H9 (cell line): ENCODE measurements around the gene LGALS14. TPM values are rescaled to one million over a fixed set of nuclear protein-coding genes. Genes with fewer than 3 reads are reported as not detected.

Experiments used
- DNase-seq: peaks from one replicate; pipeline ENCODE4 v3.0.0-alpha.2; 2017
- H2AFZ ChIP-seq: one replicate; pipeline ENCODE4 v1.6.1; 2013; ENCODE audit warnings: mild to moderate bottlenecking, low read length, control low read depth, moderate library complexity
- H2AK5ac ChIP-seq: 2 replicates; pipeline ENCODE4 v1.6.1; 2013; ENCODE audit warnings: low read length, control low read depth, mixed read lengths; ENCODE audit not compliant: insufficient read length
- H2BK120ac ChIP-seq: one replicate; pipeline ENCODE4 v1.6.1; 2013; ENCODE audit warnings: low read depth, mild to moderate bottlenecking, low read length, control low read depth, inconsistent platforms; ENCODE audit not compliant: poor library complexity, severe bottlenecking
- H2BK12ac ChIP-seq: 2 replicates; pipeline ENCODE4 v1.6.1; 2013; ENCODE audit warnings: low read length, control low read depth, mixed read lengths, low read depth; ENCODE audit not compliant: insufficient read length
- H2BK15ac ChIP-seq: 2 replicates; pipeline ENCODE4 v1.6.1; 2013; ENCODE audit warnings: low read depth, low read length, control low read depth
- H2BK20ac ChIP-seq: one replicate; pipeline ENCODE4 v1.6.1; 2013; ENCODE audit warnings: low read depth, mild to moderate bottlenecking, low read length, control low read depth, inconsistent platforms; ENCODE audit not compliant: poor library complexity, severe bottlenecking
- H2BK5ac ChIP-seq: 2 replicates; pipeline ENCODE4 v1.6.1; 2013; ENCODE audit warnings: low read length, control low read depth, mixed read lengths; ENCODE audit not compliant: insufficient read length
- H3K14ac ChIP-seq: 2 replicates; pipeline ENCODE4 v1.6.1; 2013; ENCODE audit warnings: low read length, control low read depth; ENCODE audit not compliant: insufficient read depth
- H3K18ac ChIP-seq: 2 replicates; pipeline ENCODE4 v1.6.1; 2013; ENCODE audit warnings: low read depth, mild to moderate bottlenecking, mixed read lengths, low read length, control low read depth; ENCODE audit not compliant: insufficient read length
- H3K23ac ChIP-seq: 2 replicates; pipeline ENCODE4 v1.6.1; 2013; ENCODE audit warnings: low read length, control low read depth, mixed read lengths, low read depth; ENCODE audit not compliant: insufficient read length
- H3K23me2 ChIP-seq: 2 replicates; pipeline ENCODE4 v1.6.1; 2013; ENCODE audit warnings: low read depth, mild to moderate bottlenecking, mixed read lengths, low read length, control low read depth; ENCODE audit not compliant: insufficient read length, poor library complexity, severe bottlenecking
- H3K27ac ChIP-seq: 2 replicates; pipeline ENCODE4 v1.5.1; 2013; ENCODE audit warnings: low read length, control low read depth, mixed read lengths, low read depth; ENCODE audit not compliant: insufficient read length
- H3K27me3 ChIP-seq: 2 replicates; pipeline ENCODE4 v1.6.1; 2013; ENCODE audit warnings: low read length, control low read depth, inconsistent platforms; ENCODE audit not compliant: insufficient read depth
- H3K4ac ChIP-seq: 2 replicates; pipeline ENCODE4 v1.6.1; 2013; ENCODE audit warnings: low read depth, mild to moderate bottlenecking, control low read depth, inconsistent platforms, low read length, moderate library complexity
- H3K4me1 ChIP-seq: 2 replicates; pipeline ENCODE4 v1.6.1; 2013; ENCODE audit warnings: low read length, control low read depth, inconsistent platforms; ENCODE audit not compliant: insufficient read depth
- H3K4me2 ChIP-seq: 2 replicates; pipeline ENCODE4 v1.6.1; 2013; ENCODE audit warnings: low read length, control low read depth, mixed read lengths; ENCODE audit not compliant: insufficient read length, insufficient read depth
- H3K56ac ChIP-seq: 2 replicates; pipeline ENCODE4 v1.6.1; 2013; ENCODE audit warnings: low read depth, mild to moderate bottlenecking, mixed read lengths, low read length, control low read depth; ENCODE audit not compliant: insufficient read length
- H3K79me1 ChIP-seq: 2 replicates; pipeline ENCODE4 v1.6.1; 2013; ENCODE audit warnings: low read depth, mild to moderate bottlenecking, moderate library complexity, low read length, control low read depth, inconsistent platforms; ENCODE audit not compliant: insufficient read depth, poor library complexity, severe bottlenecking
- H3K79me2 ChIP-seq: 2 replicates; pipeline ENCODE4 v1.6.1; 2013; ENCODE audit warnings: low read length, control low read depth, inconsistent platforms; ENCODE audit not compliant: insufficient read depth
- H3K9ac ChIP-seq: 2 replicates; pipeline ENCODE4 v1.6.1; 2013; ENCODE audit warnings: low read length, control low read depth, mixed read lengths; ENCODE audit not compliant: insufficient read length; ENCODE audit errors: extremely low read depth
- H3K9me3 ChIP-seq: one replicate; pipeline ENCODE4 v1.6.1; 2013; ENCODE audit warnings: low read depth, low read length, inconsistent platforms; ENCODE audit not compliant: control insufficient read depth
- H3T11ph ChIP-seq: one replicate; pipeline ENCODE4 v1.6.1; 2013; ENCODE audit warnings: mild to moderate bottlenecking, low read length, control low read depth, inconsistent platforms
- H4K20me1 ChIP-seq: one replicate; pipeline ENCODE4 v1.6.1; 2013; ENCODE audit not compliant: control insufficient read depth, insufficient read length, insufficient read depth
- H4K5ac ChIP-seq: 2 replicates; pipeline ENCODE4 v1.6.1; 2013; ENCODE audit warnings: low read depth, mild to moderate bottlenecking, mixed read lengths, low read length, control low read depth; ENCODE audit not compliant: insufficient read length
- H4K8ac ChIP-seq: replicated peaks from 2 replicates; pipeline ENCODE4 v1.6.1; 2013; ENCODE audit warnings: low read length, control low read depth, mixed read lengths, low read depth; ENCODE audit not compliant: insufficient read length
- H4K91ac ChIP-seq: 2 replicates; pipeline ENCODE4 v1.6.1; 2013; ENCODE audit warnings: low read depth, mild to moderate bottlenecking, moderate library complexity, mixed read lengths, low read length, control low read depth; ENCODE audit not compliant: insufficient read length
- H3K27ac Mint-ChIP-seq, 3 experiments: 2 replicates in 2 of 3; 3 replicates in 1 of 3; pipeline ENCODE4 v1.8.0; 2020 to 2021; ENCODE audit warnings: mixed read lengths in 3 of 3, mild to moderate bottlenecking in 1 of 3, moderate library complexity in 1 of 3
- H3K27me3 Mint-ChIP-seq: 2 replicates; pipeline ENCODE4 v1.8.0; 2021; ENCODE audit warnings: low read depth, mild to moderate bottlenecking, moderate library complexity, mixed read lengths
- H3K36me3 Mint-ChIP-seq, 3 experiments: 2 replicates in 2 of 3; 3 replicates in 1 of 3; pipeline ENCODE4 v1.8.0; 2020 to 2021; ENCODE audit warnings: low read depth in 3 of 3, mixed read lengths in 3 of 3; ENCODE audit not compliant: insufficient read depth in 1 of 3
- H3K4me1 Mint-ChIP-seq, 2 experiments: 2 replicates each; pipeline ENCODE4 v1.8.0; 2020; ENCODE audit warnings: mixed read lengths in 2 of 2
- H3K4me3 Mint-ChIP-seq, 2 experiments: 2 replicates in 1 of 2; 3 replicates in 1 of 2; pipeline ENCODE4 v1.8.0; 2020 to 2021; ENCODE audit warnings: mild to moderate bottlenecking in 2 of 2, mixed read lengths in 2 of 2, moderate library complexity in 1 of 2
- H3K9me3 Mint-ChIP-seq, 2 experiments: 2 replicates in 1 of 2; 3 replicates in 1 of 2; pipeline ENCODE4 v1.8.0; 2020; ENCODE audit warnings: mild to moderate bottlenecking in 2 of 2, mixed read lengths in 2 of 2, moderate library complexity in 1 of 2
- CTCF ChIP-seq: fragments of 200-600 bp; sonication (generic); conservative IDR thresholded peaks from 3 replicates; pipeline ENCODE4 v1.8.0; 2021; ENCODE audit warnings: antibody characterized with exemption, mild to moderate bottlenecking
- WGBS: extraction: QIAGEN DNeasy Blood & Tissue Kit; methylation state at CpG from one replicate; pipeline ENCODE4 v1.1.7; 2013; ENCODE audit warnings: missing lambda C conversion rate, low lambda C conversion rate, mixed read lengths; ENCODE audit not compliant: insufficient read length; ENCODE audit errors: extremely low coverage; 5-methylcytosine and 5-hydroxymethylcytosine counted together
- total RNA-seq: library from RNA; stranded (reverse); gene quantifications from 2 replicates; pipeline ENCODE4 v1.2.1, GENCODE V29; 2021

The LGALS14 gene
- total RNA-seq, 1 experiment from 2014 or later: not detected

GRCh38 chr19:39754544-39754943 is 50.3 kb downstream of the LGALS14 start:
- Histone ChIP-seq H4K20me1 (no peaks in the 10 kb centered on the region), H4K5ac (no peak overlapping the region), H3K4ac (no peak overlapping the region), H2BK15ac (no peak overlapping the region), H2AFZ (no peak overlapping the region), H3K4me2 (no peak overlapping the region), H3K9me3 (no peaks in the 10 kb centered on the region), H3K9ac (no peak overlapping the region), H3K14ac (no peak overlapping the region), H3K23me2 (no peaks in the 10 kb centered on the region), H2BK120ac (no peak overlapping the region), H3K23ac (no peak overlapping the region), H3K79me1 (no peaks in the 10 kb centered on the region), H3K27ac (no peak overlapping the region), H3K79me2 (no peaks in the 10 kb centered on the region), H3K4me1 (no peaks in the 10 kb centered on the region), H3T11ph (no peak overlapping the region), H2BK5ac (no peak overlapping the region), H3K27me3 (no peaks in the 10 kb centered on the region), H3K18ac (no peak overlapping the region), H4K91ac (no peak overlapping the region), H4K8ac (no peak overlapping the region), H2BK20ac (no peak overlapping the region), H2AK5ac (no peak overlapping the region), H3K56ac (no peak overlapping the region), H2BK12ac (no peak overlapping the region)
- Mint-ChIP-seq H3K9me3 (no peaks in the 10 kb centered on the region), H3K27me3 (peaks cover 22% of the 10 kb centered on the region), H3K36me3 (no peaks in the 10 kb centered on the region), H3K4me1 (no peaks in the 10 kb centered on the region), H3K27ac (no peak overlapping the region), H3K4me3 (no peak overlapping the region)
- no peak for DNase-seq
- no peak for TF ChIP-seq CTCF
- WGBS: no CpG with 5 or more reads among the region's 2 CpGs
